ENCODE data around the gene LEMD2.

DNA sequence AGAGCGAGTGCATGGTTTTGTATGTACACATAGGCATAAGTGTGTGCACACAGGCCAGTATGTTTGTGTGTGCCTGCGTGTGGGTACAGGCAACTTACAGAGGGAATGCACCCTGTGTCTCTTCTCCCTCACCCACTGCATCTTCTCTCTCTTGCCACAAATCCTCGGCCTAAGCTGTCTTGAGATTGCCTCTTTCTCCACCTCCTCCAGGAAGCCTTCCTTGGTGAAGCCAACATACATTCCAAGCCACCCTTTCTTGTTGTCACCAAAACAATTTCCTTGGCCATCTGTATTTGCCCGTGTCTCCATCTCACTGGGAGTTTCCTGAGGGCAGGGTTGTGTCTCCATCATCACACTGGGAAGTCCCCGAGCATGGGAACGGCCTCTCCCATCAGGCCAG is 44.7 kb upstream of the LEMD2 start:
- TF ChIP-seq POLR2A (IDR thresholded peaks at IDR 0.05) (no peak), CTCF (IDR thresholded peaks at IDR 0.05) (no peak), EP300 (IDR thresholded peaks at IDR 0.05) (no peak)

Data from suprapubic skin (tissue), 3 donors.